ENCODE measurements around the gene RAB17.

- TF ChIP-seq CTCF (IDR thresholded peaks at IDR 0.05; ENCODE audit: low read depth, low read length) (no peak), MAX (IDR thresholded peaks at IDR 0.05; ENCODE audit: low read depth, low read length) (no peak), POLR2A (IDR thresholded peaks at IDR 0.05; ENCODE audit: extremely low read depth, insufficient read length) (no peak), MYC (IDR thresholded peaks at IDR 0.05; ENCODE audit: low read depth, low read length) (no peak)
Observed at GRCh38 chr2:237530472-237531433, 59.8 kb downstream of the RAB17 start.
